CD4-positive, CD25-positive, alpha-beta regulatory T cell (primary cell): ENCODE results near the gene TNNT3. TPM values are rescaled to one million over a fixed set of nuclear protein-coding genes. Genes with fewer than 3 reads are reported as not detected.
A peak's percentile ranks its signal among the peaks of the same experiment; 100 is the strongest.
"Not testable (repeated sequence)": the region's sequence is repeated elsewhere in the genome, so short reads cannot be mapped to it uniquely, and the experiment has no call there.

ENCODE experiments used
- ATAC-seq, 2 donors: fragments of 150-1000 bp; cut with Tn5 transposase; one replicate each; pipeline ENCODE4 v1.10.0; 2021; ENCODE audit warnings: low read depth in 2 of 2, moderate number of reproducible peaks in 2 of 2, moderate library complexity in 1 of 2
- DNase-seq, 3 donors: peaks; one replicate each; pipeline versions ENCODE4 v3.0.0 to v3.0.0-alpha.2; 2012 to 2022; ENCODE audit warnings: mixed read lengths in 1 of 3
- H3K27ac ChIP-seq: one replicate; pipeline ENCODE4 v1.7.0; 2013; ENCODE audit warnings: mild to moderate bottlenecking, low read length; ENCODE audit not compliant: insufficient read depth, poor library complexity, severe bottlenecking
- H3K27me3 ChIP-seq: one replicate; pipeline ENCODE4 v1.7.0; 2013; ENCODE audit warnings: low read length; ENCODE audit not compliant: control insufficient read depth, insufficient read depth
- H3K36me3 ChIP-seq: one replicate; pipeline ENCODE4 v1.7.0; 2013; ENCODE audit warnings: mild to moderate bottlenecking, low read length, moderate library complexity; ENCODE audit not compliant: control insufficient read depth, insufficient read depth
- H3K4me1 ChIP-seq: 2 replicates; pipeline ENCODE4 v1.7.0; 2013; ENCODE audit warnings: mild to moderate bottlenecking, low read length; ENCODE audit not compliant: insufficient read depth, control insufficient read depth, poor library complexity, severe bottlenecking
- H3K4me3 ChIP-seq: one replicate; pipeline ENCODE4 v1.7.0; 2013; ENCODE audit warnings: low read depth, mild to moderate bottlenecking, low read length, moderate library complexity
- H3K9me3 ChIP-seq, 2 experiments: 1 replicate in 1 of 2; 2 replicates in 1 of 2; pipeline ENCODE4 v1.7.0; 2013; ENCODE audit warnings: low read length in 2 of 2, mild to moderate bottlenecking in 1 of 2, moderate library complexity in 1 of 2; ENCODE audit not compliant: control insufficient read depth in 2 of 2
- H3K27ac Mint-ChIP-seq, 3 donors: one replicate each; pipeline ENCODE4 v1.8.0; 2020 to 2022; ENCODE audit warnings: mild to moderate bottlenecking in 3 of 3, mixed read lengths in 3 of 3, moderate library complexity in 2 of 3
- H3K27me3 Mint-ChIP-seq: one replicate; pipeline ENCODE4 v1.8.0; 2022; ENCODE audit warnings: mild to moderate bottlenecking, mixed read lengths
- H3K36me3 Mint-ChIP-seq: one replicate; pipeline ENCODE4 v1.8.0; 2020; ENCODE audit warnings: mixed read lengths
- H3K4me1 Mint-ChIP-seq, 4 donors: one replicate each; pipeline ENCODE4 v1.8.0; 2020 to 2022; ENCODE audit warnings: mixed read lengths in 4 of 4, mild to moderate bottlenecking in 1 of 4
- H3K4me3 Mint-ChIP-seq, 4 donors: one replicate each; pipeline ENCODE4 v1.8.0; 2020 to 2022; ENCODE audit warnings: mild to moderate bottlenecking in 4 of 4, mixed read lengths in 4 of 4, moderate library complexity in 3 of 4
- H3K9me3 Mint-ChIP-seq, 7 donors: one replicate each; pipeline ENCODE4 v1.8.0; 2020 to 2022; ENCODE audit warnings: mixed read lengths in 7 of 7, mild to moderate bottlenecking in 3 of 7, moderate library complexity in 2 of 7
- polyA plus RNA-seq, 4 donors: library from polyadenylated mRNA; unstranded; fragments of 300-500 nt; fragmentation: Illumina TruSeq; gene quantifications; one replicate each; pipeline ENCODE4 v1.2.3, GENCODE V29; 2021
- total RNA-seq: library from RNA; stranded (reverse); gene quantifications from one replicate; pipeline ENCODE4 v1.2.3, GENCODE V29; 2022

The TNNT3 gene
- total and polyA plus RNA-seq, 5 donors from 2014 or later = 1.6 to 19.4 TPM; not detected in 3

DNA sequence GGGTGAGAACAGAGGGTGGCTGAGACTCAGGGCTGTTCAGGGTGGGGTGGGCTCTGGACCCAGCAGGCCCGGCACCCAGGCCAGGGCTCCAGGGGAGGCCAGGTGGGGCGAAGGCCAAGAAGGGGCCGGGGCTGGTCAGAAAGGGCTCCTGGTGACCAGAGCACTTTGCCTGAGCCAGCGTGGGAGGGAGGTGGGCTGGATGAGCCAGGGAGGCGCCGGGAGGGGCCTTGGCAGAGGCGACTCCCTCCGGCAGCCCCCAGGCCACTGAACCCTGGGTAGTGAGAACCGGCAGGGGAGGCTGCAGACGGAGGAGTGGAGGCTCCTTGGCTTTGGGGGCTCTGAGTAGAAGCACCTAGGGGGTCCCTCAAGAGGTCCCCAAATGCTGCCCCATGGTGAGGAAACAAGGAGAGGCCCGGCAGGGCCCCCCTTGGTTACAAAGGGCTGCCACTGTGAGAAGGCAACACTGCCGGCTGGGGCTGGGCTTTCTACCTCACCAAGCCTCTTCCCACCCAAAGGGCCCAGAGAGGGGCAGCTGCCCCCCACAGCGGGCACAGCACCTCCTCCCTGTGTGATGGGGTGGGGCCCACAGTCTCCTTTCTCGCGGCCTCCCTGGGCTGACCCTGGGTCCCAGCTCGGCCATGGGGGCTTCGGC, 44.9 kb upstream of the TNNT3 start:
- ATAC-seq, H3K9me3 ChIP-seq, H3K4me3 Mint-ChIP-seq, DNase-seq, H3K36me3 ChIP-seq, H3K27me3 Mint-ChIP-seq, H3K9me3 Mint-ChIP-seq, H3K36me3 Mint-ChIP-seq, H3K4me3 ChIP-seq, H3K27ac ChIP-seq, H3K27ac Mint-ChIP-seq, H3K27me3 ChIP-seq: not testable (repeated sequence)
- H3K4me1 Mint-ChIP-seq = peaks cover 0 to 58% (median 13%) of the 10 kb centered on the region in 4 donors
- peaks cover 62% of the 10 kb centered on the region for H3K4me1 ChIP-seq

DNA sequence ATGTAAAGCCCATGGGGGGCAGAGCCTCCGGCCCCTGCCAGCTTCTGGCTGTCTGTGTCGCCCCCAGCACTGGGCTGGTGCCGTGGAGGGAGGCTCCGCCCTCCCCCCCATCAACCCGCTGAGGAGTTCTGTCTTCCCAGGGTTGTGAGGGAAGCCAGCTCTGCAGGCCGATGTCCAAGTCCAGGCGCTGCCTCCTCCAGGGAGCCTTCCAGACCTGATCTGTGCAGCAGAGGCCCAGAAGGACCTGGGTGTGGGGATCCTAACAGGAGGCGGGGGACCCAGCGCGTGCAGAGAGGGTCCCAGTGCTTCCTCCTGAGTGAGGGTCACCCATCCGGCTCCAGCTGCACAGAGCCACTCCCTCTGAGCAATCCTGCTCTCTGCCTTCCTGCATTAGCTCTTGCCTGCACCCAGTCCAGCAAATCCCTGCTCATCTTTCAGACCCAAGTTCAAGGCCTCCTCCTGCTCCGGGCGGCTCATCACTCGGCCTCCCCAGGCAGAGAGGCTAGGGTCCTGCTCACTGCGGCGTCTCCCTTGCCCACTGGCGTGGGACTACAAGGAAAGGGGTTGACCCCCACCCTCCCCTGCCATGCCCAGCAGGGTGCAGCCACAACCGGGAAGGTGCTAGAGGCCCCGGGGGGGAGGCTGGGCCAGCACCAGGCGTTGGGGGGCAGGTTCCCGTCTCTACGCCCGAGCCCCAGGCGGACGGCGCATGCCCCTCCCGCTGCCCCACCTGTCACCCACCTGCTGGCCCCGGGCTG, 44.2 kb upstream of the TNNT3 start:
- DNase-seq (no peak), ATAC-seq (no peak)
- Histone ChIP-seq H3K36me3 (no peaks in the 10 kb centered on the region), H3K4me3 (no peak overlapping the region), H3K27me3 (no peaks in the 10 kb centered on the region), H3K9me3 (no peaks in the 10 kb centered on the region), H3K27ac (no peak overlapping the region), H3K4me1 (peaks cover 56% of the 10 kb centered on the region)
- H3K36me3 Mint-ChIP-seq = no peaks in the 10 kb centered on the region
- H3K9me3 Mint-ChIP-seq = no peaks in the 10 kb centered on the region
- peaks cover 0 to 55% (median 15%) of the 10 kb centered on the region in 4 donors for H3K4me1 Mint-ChIP-seq
- no peak overlapping the region for H3K4me3 Mint-ChIP-seq
- no peaks in the 10 kb centered on the region for H3K27me3 Mint-ChIP-seq
- H3K27ac Mint-ChIP-seq = peak overlapping the region in 2 of 3 donors; percentile 59 to 90

DNA sequence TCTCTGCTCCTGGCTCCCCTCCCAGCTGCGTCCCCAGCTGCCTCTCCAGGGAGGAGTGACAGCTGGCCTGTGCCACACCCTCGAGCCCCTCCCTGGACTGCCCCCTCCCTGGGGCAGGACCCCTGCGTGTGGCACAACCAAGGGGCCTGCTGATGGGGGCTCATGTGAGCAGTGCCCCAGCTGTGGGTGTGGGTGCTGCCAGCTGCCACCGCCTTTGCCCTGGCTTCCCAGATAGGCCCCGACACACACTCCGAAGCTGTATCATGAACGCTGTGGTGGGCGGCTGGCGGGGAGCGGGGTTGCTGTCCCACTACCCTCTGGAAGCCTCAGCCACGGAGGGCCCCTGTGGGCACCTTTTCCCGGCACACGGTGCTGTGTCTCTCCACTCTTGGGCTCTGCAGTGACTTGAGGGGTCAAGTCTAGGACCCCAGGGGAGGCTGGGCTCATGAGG, 43.6 kb upstream of the TNNT3 start:
- H3K4me1 Mint-ChIP-seq = peaks cover 0 to 55% (median 12%) of the 10 kb centered on the region in 4 donors
- H3K27ac Mint-ChIP-seq = peak overlapping the region in 1 of 3 donors; percentile 5
- not testable (repeated sequence) for H3K27me3 ChIP-seq, H3K9me3 ChIP-seq, H3K36me3 ChIP-seq, H3K4me3 Mint-ChIP-seq, H3K27ac ChIP-seq, H3K36me3 Mint-ChIP-seq, H3K4me3 ChIP-seq, ATAC-seq, H3K27me3 Mint-ChIP-seq, H3K9me3 Mint-ChIP-seq, DNase-seq
- peaks cover 50% of the 10 kb centered on the region for H3K4me1 ChIP-seq

DNA sequence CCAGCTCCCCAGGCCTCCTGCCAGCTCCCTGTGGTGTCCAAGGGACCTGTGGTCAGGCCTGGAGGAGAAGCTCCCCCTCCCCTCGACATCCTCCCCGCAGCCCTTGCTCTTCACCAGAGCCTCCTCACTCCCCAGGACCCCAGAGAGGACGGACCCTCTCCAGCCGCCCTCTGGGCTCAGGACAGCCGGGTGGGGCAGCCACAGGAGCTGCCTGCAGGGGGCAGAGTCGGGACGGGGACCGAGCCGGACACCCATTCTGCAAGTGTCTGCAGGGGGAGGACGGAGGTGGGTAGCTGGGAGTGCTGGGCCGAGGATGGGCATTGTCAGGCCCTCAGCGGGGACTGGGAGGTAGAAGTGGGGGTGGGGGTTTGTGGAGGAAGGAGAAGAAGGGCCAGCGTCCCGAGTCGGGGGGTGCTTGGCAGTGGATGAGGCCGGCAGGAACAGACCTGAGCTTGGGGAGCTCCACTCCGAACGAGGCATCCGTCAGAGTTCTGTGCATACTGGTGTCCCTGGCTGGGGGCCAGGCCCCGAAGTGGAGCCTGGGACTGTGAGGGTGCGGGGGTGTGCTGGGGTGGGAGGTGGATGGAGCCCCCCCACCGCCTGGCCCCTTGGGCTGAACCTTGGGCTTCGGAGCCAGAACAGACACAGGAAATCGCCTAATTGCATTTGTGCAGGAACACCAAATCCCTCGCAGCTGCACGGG, 43.0 kb upstream of the TNNT3 start:
- H3K4me1 ChIP-seq = peaks cover 44% of the 10 kb centered on the region
- H3K4me3 Mint-ChIP-seq = no peak overlapping the region
- peaks cover 5% of the 10 kb centered on the region for H3K36me3 ChIP-seq
- H3K4me1 Mint-ChIP-seq = peaks cover 0 to 52% (median 8%) of the 10 kb centered on the region in 4 donors
- H3K27me3 Mint-ChIP-seq = no peaks in the 10 kb centered on the region
- no peak overlapping the region for H3K4me3 ChIP-seq
- no peaks in the 10 kb centered on the region for H3K36me3 Mint-ChIP-seq
- peak overlapping the region in 1 of 3 donors; percentile 46 for H3K27ac Mint-ChIP-seq
- no peaks in the 10 kb centered on the region for H3K9me3 Mint-ChIP-seq
- H3K27me3 ChIP-seq = no peaks in the 10 kb centered on the region
- peak overlapping the region; percentile 14 for H3K27ac ChIP-seq
- no peaks in the 10 kb centered on the region for H3K9me3 ChIP-seq
- ATAC-seq = no peak
- DNase-seq = no peak

DNA sequence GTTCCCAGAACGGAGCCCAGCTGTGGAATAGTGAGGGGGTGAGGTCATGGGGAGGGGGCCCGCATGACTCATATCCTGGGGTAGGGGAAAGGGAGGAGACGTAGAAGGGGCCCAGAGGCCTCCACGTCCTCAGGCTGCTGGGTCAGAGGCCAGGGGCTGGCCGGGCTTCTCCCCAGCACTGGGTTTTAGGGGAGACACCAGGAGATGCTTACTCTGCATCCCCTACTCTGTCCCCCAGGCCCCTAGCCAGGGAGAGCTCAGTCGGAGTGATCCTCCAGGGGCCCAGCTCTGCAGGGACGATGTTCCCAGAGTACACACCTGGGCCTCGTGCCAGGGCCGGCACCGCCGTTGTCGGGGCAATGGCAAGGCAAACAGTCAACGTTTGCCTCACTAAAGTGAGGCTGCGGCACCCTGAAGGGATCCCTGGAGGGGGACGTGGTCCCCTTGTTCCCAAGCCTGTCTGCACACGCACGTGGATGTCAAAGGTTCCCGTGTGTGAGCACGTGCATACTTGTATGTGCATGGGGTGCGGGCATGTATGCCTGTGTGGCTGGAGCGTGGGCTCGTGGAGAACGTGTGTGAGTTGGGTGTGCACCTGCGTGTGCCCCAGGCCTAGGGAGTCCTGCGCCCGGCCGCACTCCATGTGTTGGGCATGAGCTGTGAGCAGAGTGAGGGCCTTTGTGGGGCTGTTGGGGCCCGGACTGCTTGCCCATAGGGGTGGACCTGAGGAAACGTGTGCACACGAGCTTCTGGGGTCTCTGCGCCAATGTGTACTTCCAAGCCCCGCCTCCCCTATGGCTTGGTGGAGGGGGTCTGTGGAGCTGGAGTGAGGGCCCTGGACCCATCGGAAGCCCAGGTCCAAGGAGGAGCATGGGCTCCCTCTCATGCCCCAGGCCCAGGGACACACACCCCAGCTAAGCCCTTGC, 42.0 kb upstream of the TNNT3 start:
- Mint-ChIP-seq H3K4me1 (peaks cover 0 to 47% (median 8%) of the 10 kb centered on the region in 4 donors), H3K36me3 (no peaks in the 10 kb centered on the region), H3K27ac (peak overlapping the region in 2 of 3 donors; percentile 66 to 80), H3K4me3 (peak overlapping the region in 1 of 4 donors; percentile 54), H3K27me3 (no peaks in the 10 kb centered on the region), H3K9me3 (no peaks in the 10 kb centered on the region)
- H3K27ac ChIP-seq = no peak overlapping the region
- no peak for DNase-seq
- H3K27me3 ChIP-seq = no peaks in the 10 kb centered on the region
- no peaks in the 10 kb centered on the region for H3K9me3 ChIP-seq
- peaks cover 5% of the 10 kb centered on the region for H3K36me3 ChIP-seq
- ATAC-seq = no peak
- H3K4me3 ChIP-seq = no peak overlapping the region
- peaks cover 39% of the 10 kb centered on the region for H3K4me1 ChIP-seq

DNA sequence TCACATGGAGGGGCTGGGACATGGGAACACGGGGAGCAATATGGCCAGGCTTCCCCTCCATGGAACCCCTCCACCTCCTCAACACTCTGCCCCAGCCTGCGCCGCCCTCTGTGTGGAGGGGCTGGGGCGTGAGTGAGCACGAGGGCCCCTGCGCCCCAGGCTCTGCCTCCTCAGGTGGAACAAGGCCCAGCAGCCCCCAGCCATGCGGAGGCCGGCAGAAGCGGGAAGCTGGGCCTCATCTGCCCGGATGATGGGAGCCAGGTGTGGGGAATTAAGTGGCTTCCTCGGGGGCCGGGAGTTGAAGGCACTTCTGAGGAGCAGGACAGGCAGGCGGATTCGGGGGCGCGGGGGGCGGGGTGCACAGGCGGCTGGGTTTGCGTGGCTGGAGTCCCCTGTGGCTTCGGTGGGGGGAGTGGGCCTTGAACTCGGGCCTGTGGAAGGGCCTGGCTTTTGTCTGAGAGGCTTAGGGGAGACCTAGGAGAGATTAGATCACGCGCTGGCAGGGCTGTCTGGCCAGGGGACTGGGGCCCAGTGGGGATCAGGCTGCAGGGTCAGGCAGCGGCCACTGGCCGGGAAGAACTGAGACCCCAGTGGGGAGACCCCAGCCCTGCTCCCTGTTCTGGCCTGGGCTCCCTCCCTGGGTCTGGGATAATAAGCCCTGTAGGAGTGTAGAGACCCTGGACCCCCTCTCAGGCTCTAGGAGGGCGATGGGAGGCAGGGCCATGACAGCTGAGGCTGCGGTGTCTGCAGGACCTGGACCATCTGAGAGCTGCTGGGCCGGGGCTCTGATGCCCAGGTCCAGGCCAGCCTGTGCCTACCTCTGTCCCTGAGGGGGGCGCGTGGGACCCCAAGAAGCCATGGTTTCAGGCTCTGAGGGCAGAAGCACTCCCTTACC, 41.1 kb upstream of the TNNT3 start:
- no peaks in the 10 kb centered on the region for H3K36me3 Mint-ChIP-seq
- H3K9me3 Mint-ChIP-seq = no peaks in the 10 kb centered on the region
- DNase-seq (no peak), ATAC-seq (no peak)
- no peak overlapping the region for H3K4me3 Mint-ChIP-seq
- H3K27ac ChIP-seq = no peak overlapping the region
- H3K27ac Mint-ChIP-seq = no peak overlapping the region
- no peak overlapping the region for H3K4me3 ChIP-seq
- H3K9me3 ChIP-seq = no peaks in the 10 kb centered on the region
- H3K36me3 ChIP-seq = peaks cover 14% of the 10 kb centered on the region
- peaks cover 0 to 42% (median 8%) of the 10 kb centered on the region in 4 donors for H3K4me1 Mint-ChIP-seq
- H3K27me3 ChIP-seq = no peaks in the 10 kb centered on the region
- H3K27me3 Mint-ChIP-seq = no peaks in the 10 kb centered on the region
- H3K4me1 ChIP-seq = peaks cover 36% of the 10 kb centered on the region
